K562 (cell line): ENCODE data around the gene GZMB. TPM values are rescaled to one million over a fixed set of nuclear protein-coding genes. Genes with fewer than 3 reads are reported as not detected.
"Not testable (repeated sequence)": the region's sequence is repeated elsewhere in the genome, so short reads cannot be mapped to it uniquely, and the experiment has no call there.

ENCODE experiments used
- ATAC-seq: fragments of 200-7000 bp; cut with Tn5 transposase; 3 replicates; pipeline ENCODE4 v1.9.1; 2020; ENCODE audit warnings: moderate library complexity
- BruUV-seq: library from RNA; stranded (reverse); fragments of 400-500 nt; replicated peaks from 2 replicates; lab custom pipeline; 2021; lab: Mats Ljungman, UMichigan
- CTCF ChIA-PET: fragments of 300-600 bp; formaldehyde crosslinking; extraction: SDS; loops from one replicate; lab custom pipeline; 2021; ENCODE audit warnings: low intra/inter-chr PET ratio; lab: Yijun Ruan, JAX
- POLR2A ChIA-PET: fragments of 300-600, 350-650 bp; sonication (Branson Sonifier 250); formaldehyde crosslinking; extraction: SDS; loops from one replicate; lab custom pipeline; 2021; ENCODE audit warnings: antibody characterized with exemption, inconsistent platforms; lab: Yijun Ruan, JAX
- DNase-seq, 4 experiments: peaks; one replicate each; pipeline versions ENCODE4 v3.0.0 to v3.0.0-alpha.2; 2011 to 2018; ENCODE audit warnings: low spot score in 3 of 4, mixed read lengths in 3 of 4; ENCODE audit errors: extremely low read depth in 1 of 4
- FAIRE-seq: peaks from 2 replicates; lab custom pipeline; 2011; peaks lifted over from hg19 to GRCh38; lab: Jason Lieb, UNC
- H2AFZ ChIP-seq: 2 replicates; pipeline ENCODE4 v1.6.0; 2011; ENCODE audit warnings: low read depth, low read length, control low read depth, inconsistent platforms
- H3K27ac ChIP-seq: fragments of 200-600 bp; 3 replicates; pipeline ENCODE4 v1.8.0; 2011; ENCODE audit warnings: low read depth, mild to moderate bottlenecking, control low read depth, inconsistent platforms, low read length, moderate library complexity, mixed read lengths; ENCODE audit errors: extremely low read depth
- H3K27me3 ChIP-seq, 2 experiments: fragments of 300-600 bp in 1 of 2; 2 replicates in 1 of 2; 3 replicates in 1 of 2; pipeline versions ENCODE4 v1.6.0 to v1.8.0; 2011; ENCODE audit warnings: inconsistent platforms in 2 of 2, low read length in 2 of 2, mild to moderate bottlenecking in 1 of 2, mixed read lengths in 1 of 2, moderate library complexity in 1 of 2; ENCODE audit not compliant: control insufficient read depth in 2 of 2, insufficient read depth in 2 of 2
- H3K36me3 ChIP-seq: fragments of 300-600 bp; 3 replicates; pipeline ENCODE4 v1.8.0; 2011; ENCODE audit warnings: mild to moderate bottlenecking, low read length, inconsistent platforms; ENCODE audit not compliant: control insufficient read depth, insufficient read depth
- H3K4me1 ChIP-seq, 2 experiments: fragments of 200-600 bp in 1 of 2; replicated peaks in 1 of 2; 2 replicates in 1 of 2; 3 replicates in 1 of 2; pipeline versions ENCODE4 v1.5.1 to v1.8.0; 2011; ENCODE audit warnings: inconsistent platforms in 2 of 2, low read length in 2 of 2, mild to moderate bottlenecking in 1 of 2, mixed read lengths in 1 of 2, moderate library complexity in 1 of 2; ENCODE audit not compliant: control insufficient read depth in 2 of 2, insufficient read depth in 2 of 2
- H3K4me2 ChIP-seq: 2 replicates; pipeline ENCODE4 v1.6.1; 2011; ENCODE audit warnings: low read length, control low read depth, inconsistent platforms, mixed read lengths; ENCODE audit not compliant: insufficient read depth
- H3K4me3 ChIP-seq: fragments of 200-600 bp; sonication (generic), shearing (Covaris generic); 2 replicates; pipeline ENCODE4 v1.5.1; 2016; ENCODE audit warnings: control low read depth, inconsistent platforms
- H3K79me2 ChIP-seq: fragments of 200-600 bp; 3 replicates; pipeline ENCODE4 v1.8.0; 2011; ENCODE audit warnings: low read length, inconsistent platforms; ENCODE audit not compliant: control insufficient read depth, insufficient read depth
- H3K9ac ChIP-seq, 2 experiments: 2 replicates each; pipeline versions ENCODE4 v1.6.0 to v1.6.1; 2011; ENCODE audit warnings: low read depth in 2 of 2, low read length in 2 of 2, control low read depth in 1 of 2, inconsistent platforms in 1 of 2, mild to moderate bottlenecking in 1 of 2, mixed read lengths in 1 of 2; ENCODE audit not compliant: insufficient read depth in 1 of 2
- H3K9me1 ChIP-seq: one replicate; pipeline ENCODE4 v1.6.0; 2011; ENCODE audit warnings: inconsistent platforms, mild to moderate bottlenecking, low read length, moderate library complexity; ENCODE audit not compliant: control insufficient read depth, insufficient read depth
- H3K9me3 ChIP-seq: replicated peaks from 2 replicates; pipeline ENCODE4 v1.5.1; 2011; ENCODE audit warnings: low read depth, low read length, inconsistent platforms; ENCODE audit not compliant: control insufficient read depth, insufficient read depth
- H4K20me1 ChIP-seq: replicated peaks from 2 replicates; pipeline ENCODE4 v1.6.1; 2011; ENCODE audit warnings: low read length, inconsistent platforms, mixed read lengths; ENCODE audit not compliant: control insufficient read depth, insufficient read depth
- WGBS: fragments of 100-300 bp; shearing (Covaris generic); methylation state at CpG from one replicate; pipeline ENCODE4 v1.1.6; 2016; ENCODE audit warnings: low coverage, mixed read lengths; ENCODE audit not compliant: insufficient coverage; ENCODE audit errors: missing lambda C conversion rate; 5-methylcytosine and 5-hydroxymethylcytosine counted together
- in situ Hi-C: fragments of 300-500 bp; cut with MboI; formaldehyde crosslinking; loops from 4 replicates; pipeline ENCODE4 v1.15.0; 2018; ENCODE audit warnings: inconsistent platforms, mixed read lengths
- intact Hi-C: fragments of 100-400 bp; cut with micrococcal nuclease; formaldehyde crosslinking; loops from 2 replicates; pipeline ENCODE4 v1.14.2; 2022
- polyA plus RNA-seq, 8 experiments: library from polyadenylated mRNA; depleted of rRNA in 4 of 8; stranded (reverse) in 5 of 8; unstranded in 3 of 8; fragments of >200 nt; fragmentation: Nextera tagmentation in 2 of 8; fragmentation: Illumina TruSeq in 1 of 8; extraction: Ambion mirVana in 2 of 8; extraction: Trizol in 1 of 8; gene quantifications; 2 replicates each; pipeline versions ENCODE4 v1.2.1 to v1.2.3, GENCODE V29; 2011 to 2014; ENCODE audit warnings: inconsistent platforms in 1 of 8, missing spikeins in 1 of 8
- total RNA-seq, 7 experiments: library from RNA; depleted of rRNA in 6 of 7; stranded (reverse); fragments of >200 nt in 6 of 7; fragmentation: Illumina TruSeq in 2 of 7; extraction: Trizol in 2 of 7; gene quantifications; 2 replicates each; pipeline versions ENCODE4 v1.2.1 to v1.2.3, GENCODE V29; 2011 to 2021; ENCODE audit warnings: low replicate concordance in 1 of 7

Gene GZMB
- total and polyA plus RNA-seq, 9 of the 15 experiments (the other 6 are each of a cell fraction or from before 2014, with no cell fraction given) = 0.08 to 0.95 (median 0.68) TPM; not detected in 6

DNA sequence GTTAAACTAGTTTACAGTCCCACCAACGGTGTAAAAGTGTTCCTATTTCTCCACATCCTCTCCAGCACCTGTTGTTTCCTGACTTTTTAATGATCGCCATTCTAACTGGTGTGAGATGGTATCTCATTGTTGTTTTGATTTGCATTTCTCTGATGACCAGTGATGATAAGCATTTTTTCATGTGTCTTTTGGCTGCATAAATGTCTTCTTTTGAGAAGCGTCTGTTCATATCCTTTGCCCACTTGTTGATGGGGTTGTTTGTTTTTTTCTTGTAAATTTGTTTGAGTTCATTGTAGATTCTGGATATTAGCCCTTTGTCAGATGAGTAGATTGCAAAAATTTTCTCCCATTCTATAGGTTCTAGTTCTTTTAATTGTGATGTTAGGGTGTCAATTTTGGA lies 49.6 kb downstream of the GZMB start:
- BruUV-seq, H3K9ac ChIP-seq, H3K9me1 ChIP-seq, H3K27ac ChIP-seq, DNase-seq, H3K36me3 ChIP-seq, H3K4me3 ChIP-seq, H3K4me1 ChIP-seq, FAIRE-seq, H3K27me3 ChIP-seq, POLR2A ChIA-PET, CTCF ChIA-PET, ATAC-seq, H2AFZ ChIP-seq, H4K20me1 ChIP-seq, in situ Hi-C loops, H3K4me2 ChIP-seq, H3K79me2 ChIP-seq, H3K9me3 ChIP-seq, intact Hi-C loops: not testable (repeated sequence)
- 0% methylated on average over 1 of the region's 3 CpGs for WGBS

Other genes with a start within 250 kb of the GZMB start
- gene NYNRIN, start 235.2 kb downstream of the GZMB start, total RNA-seq (2014; rRNA removed) = 0.37 and 0.54 TPM in 2 replicates
- gene NYNRIN, start 235.2 kb downstream of the GZMB start, total RNA-seq (2014; rRNA removed; fragmentation: Illumina TruSeq; extraction: Trizol) = 0.22 TPM in 2 replicates
- gene NYNRIN, start 235.2 kb downstream of the GZMB start, total RNA-seq (2015; rRNA removed; fragmentation: Illumina TruSeq; extraction: Trizol) = 0.14 and 0.23 TPM in 2 replicates
- 1.2 and 1.9 TPM in 2 replicates for gene NYNRIN, start 235.2 kb downstream of the GZMB start, total RNA-seq (2021)
- gene NYNRIN, start 235.2 kb downstream of the GZMB start, polyA plus RNA-seq (2011; rRNA removed) = 1.2 TPM in 2 replicates
- gene NYNRIN, start 235.2 kb downstream of the GZMB start, polyA plus RNA-seq (2014; fragmentation: Illumina TruSeq; extraction: Trizol) = 0.58 and 0.61 TPM in 2 replicates
- gene NYNRIN, start 235.2 kb downstream of the GZMB start, polyA plus RNA-seq (2014; fragmentation: Nextera tagmentation; extraction: Ambion mirVana) = under 1 TPM; 0.04 to 0.06 TPM
- gene NYNRIN, start 235.2 kb downstream of the GZMB start, polyA plus RNA-seq (2014; rRNA removed) = 0.28 and 0.47 TPM in 2 replicates
- 0.05 and 0.20 TPM in 2 replicates for gene CBLN3, start 204.5 kb downstream of the GZMB start, total RNA-seq (2014; rRNA removed)
- 0.10 and 0.11 TPM in 2 replicates for gene CBLN3, start 204.5 kb downstream of the GZMB start, total RNA-seq (2014; rRNA removed; fragmentation: Illumina TruSeq; extraction: Trizol)
- 0.19 and 0.25 TPM in 2 replicates for gene CBLN3, start 204.5 kb downstream of the GZMB start, total RNA-seq (2015; rRNA removed; fragmentation: Illumina TruSeq; extraction: Trizol)
- 0.44 and 0.67 TPM in 2 replicates for gene CBLN3, start 204.5 kb downstream of the GZMB start, total RNA-seq (2021)
- 0.59 and 0.66 TPM in 2 replicates for gene CBLN3, start 204.5 kb downstream of the GZMB start, polyA plus RNA-seq (2011; rRNA removed)
- 0.30 and 0.32 TPM in 2 replicates for gene CBLN3, start 204.5 kb downstream of the GZMB start, polyA plus RNA-seq (2014; fragmentation: Illumina TruSeq; extraction: Trizol)
- under 1 TPM in 1 of 2 experiments, not detected in 1; 0.06 TPM for gene CBLN3, start 204.5 kb downstream of the GZMB start, polyA plus RNA-seq (2014; fragmentation: Nextera tagmentation; extraction: Ambion mirVana)
- 0.05 and 0.27 TPM in 2 replicates for gene CBLN3, start 204.5 kb downstream of the GZMB start, polyA plus RNA-seq (2014; rRNA removed)
- 18.6 and 26.9 TPM in 2 replicates for gene KHNYN, start 204.2 kb downstream of the GZMB start, total RNA-seq (2014; rRNA removed)
- gene KHNYN, start 204.2 kb downstream of the GZMB start, total RNA-seq (2014; rRNA removed; fragmentation: Illumina TruSeq; extraction: Trizol) = 13.6 and 14.2 TPM in 2 replicates
- gene KHNYN, start 204.2 kb downstream of the GZMB start, total RNA-seq (2015; rRNA removed; fragmentation: Illumina TruSeq; extraction: Trizol) = 14.5 and 14.6 TPM in 2 replicates
- 20.0 and 26.0 TPM in 2 replicates for gene KHNYN, start 204.2 kb downstream of the GZMB start, total RNA-seq (2021)
- 12.4 and 14.8 TPM in 2 replicates for gene KHNYN, start 204.2 kb downstream of the GZMB start, polyA plus RNA-seq (2011; rRNA removed)
- gene KHNYN, start 204.2 kb downstream of the GZMB start, polyA plus RNA-seq (2014; fragmentation: Illumina TruSeq; extraction: Trizol) = 14.1 and 18.3 TPM in 2 replicates
- 1 to 10 TPM in 1 of 2 experiments, under 1 TPM in 1; 0.76 to 1.8 TPM for gene KHNYN, start 204.2 kb downstream of the GZMB start, polyA plus RNA-seq (2014; fragmentation: Nextera tagmentation; extraction: Ambion mirVana)
- gene KHNYN, start 204.2 kb downstream of the GZMB start, polyA plus RNA-seq (2014; rRNA removed) = 14.4 and 16.5 TPM in 2 replicates
- gene SDR39U1, start 191.4 kb downstream of the GZMB start, total RNA-seq (2014; rRNA removed) = 19.8 and 21.7 TPM in 2 replicates
- gene SDR39U1, start 191.4 kb downstream of the GZMB start, total RNA-seq (2014; rRNA removed; fragmentation: Illumina TruSeq; extraction: Trizol) = 8.8 and 10.4 TPM in 2 replicates
- 17.7 and 18.2 TPM in 2 replicates for gene SDR39U1, start 191.4 kb downstream of the GZMB start, total RNA-seq (2015; rRNA removed; fragmentation: Illumina TruSeq; extraction: Trizol)
- gene SDR39U1, start 191.4 kb downstream of the GZMB start, total RNA-seq (2021) = 34.5 and 36.8 TPM in 2 replicates
- gene SDR39U1, start 191.4 kb downstream of the GZMB start, polyA plus RNA-seq (2011; rRNA removed) = 33.2 and 38.4 TPM in 2 replicates
- gene SDR39U1, start 191.4 kb downstream of the GZMB start, polyA plus RNA-seq (2014; fragmentation: Illumina TruSeq; extraction: Trizol) = 27.8 and 40.9 TPM in 2 replicates
- gene SDR39U1, start 191.4 kb downstream of the GZMB start, polyA plus RNA-seq (2014; fragmentation: Nextera tagmentation; extraction: Ambion mirVana) = 10 to 100 TPM; 11.0 to 18.6 TPM
- 53.7 and 56.1 TPM in 2 replicates for gene SDR39U1, start 191.4 kb downstream of the GZMB start, polyA plus RNA-seq (2014; rRNA removed)
- gene CMA1, start 125.9 kb downstream of the GZMB start, total RNA-seq (2014; rRNA removed) = not detected in 2 replicates
- not detected in 2 replicates for gene CMA1, start 125.9 kb downstream of the GZMB start, total RNA-seq (2014; rRNA removed; fragmentation: Illumina TruSeq; extraction: Trizol)
- gene CMA1, start 125.9 kb downstream of the GZMB start, total RNA-seq (2015; rRNA removed; fragmentation: Illumina TruSeq; extraction: Trizol) = not detected in 2 replicates
- gene CMA1, start 125.9 kb downstream of the GZMB start, total RNA-seq (2021) = not detected in 2 replicates
- gene CMA1, start 125.9 kb downstream of the GZMB start, polyA plus RNA-seq (2011; rRNA removed) = not detected in 2 replicates
- not detected in 2 replicates for gene CMA1, start 125.9 kb downstream of the GZMB start, polyA plus RNA-seq (2014; fragmentation: Illumina TruSeq; extraction: Trizol)
- gene CMA1, start 125.9 kb downstream of the GZMB start, polyA plus RNA-seq (2014; fragmentation: Nextera tagmentation; extraction: Ambion mirVana) = not detected
- gene CMA1, start 125.9 kb downstream of the GZMB start, polyA plus RNA-seq (2014; rRNA removed) = not detected in 2 replicates
- not detected in 2 replicates for gene CTSG, start 57.9 kb downstream of the GZMB start, total RNA-seq (2014; rRNA removed)
- gene CTSG, start 57.9 kb downstream of the GZMB start, total RNA-seq (2014; rRNA removed; fragmentation: Illumina TruSeq; extraction: Trizol) = not detected in 2 replicates
- not detected in 2 replicates for gene CTSG, start 57.9 kb downstream of the GZMB start, total RNA-seq (2015; rRNA removed; fragmentation: Illumina TruSeq; extraction: Trizol)
- gene CTSG, start 57.9 kb downstream of the GZMB start, total RNA-seq (2021) = not detected in 2 replicates
- not detected in 2 replicates for gene CTSG, start 57.9 kb downstream of the GZMB start, polyA plus RNA-seq (2011; rRNA removed)
- gene CTSG, start 57.9 kb downstream of the GZMB start, polyA plus RNA-seq (2014; fragmentation: Illumina TruSeq; extraction: Trizol) = not detected in 2 replicates
- gene CTSG, start 57.9 kb downstream of the GZMB start, polyA plus RNA-seq (2014; fragmentation: Nextera tagmentation; extraction: Ambion mirVana) = not detected
- not detected in 2 replicates for gene CTSG, start 57.9 kb downstream of the GZMB start, polyA plus RNA-seq (2014; rRNA removed)
- not detected in 2 replicates for gene GZMH, start 24.5 kb downstream of the GZMB start, total RNA-seq (2014; rRNA removed)
- not detected in 2 replicates for gene GZMH, start 24.5 kb downstream of the GZMB start, total RNA-seq (2014; rRNA removed; fragmentation: Illumina TruSeq; extraction: Trizol)
- not detected in 2 replicates for gene GZMH, start 24.5 kb downstream of the GZMB start, total RNA-seq (2015; rRNA removed; fragmentation: Illumina TruSeq; extraction: Trizol)
- gene GZMH, start 24.5 kb downstream of the GZMB start, total RNA-seq (2021) = not detected in 2 replicates
- gene GZMH, start 24.5 kb downstream of the GZMB start, polyA plus RNA-seq (2011; rRNA removed) = not detected in 2 replicates
- not detected in 2 replicates for gene GZMH, start 24.5 kb downstream of the GZMB start, polyA plus RNA-seq (2014; fragmentation: Illumina TruSeq; extraction: Trizol)
- not detected for gene GZMH, start 24.5 kb downstream of the GZMB start, polyA plus RNA-seq (2014; fragmentation: Nextera tagmentation; extraction: Ambion mirVana)
- not detected in 2 replicates for gene GZMH, start 24.5 kb downstream of the GZMB start, polyA plus RNA-seq (2014; rRNA removed)